Measurements from ENCODE around the gene ST6GALNAC3. TPM values are rescaled to one million over a fixed set of nuclear protein-coding genes. Genes with fewer than 3 reads are reported as not detected.
"Not testable (repeated sequence)": the region's sequence is repeated elsewhere in the genome, so short reads cannot be mapped to it uniquely, and the experiment has no call there.

The ST6GALNAC3 gene
- total RNA-seq, 2 donors from 2014 or later, result 0.28 TPM; not detected in 1

- no peak overlapping the region for H3K4me3 Mint-ChIP-seq
These were observed 28.5 kb downstream of the ST6GALNAC3 start for GRCh38 chr1:76103034-76103433.

GRCh38 chr1:76105372-76105771, 30.8 kb downstream of the ST6GALNAC3 start:
- Mint-ChIP-seq H3K27me3 (peaks cover 9 to 42% of the 10 kb centered on the region in 2 donors), H3K4me3 (no peak overlapping the region), H3K9me3 (no peaks in the 10 kb centered on the region), H3K36me3 (no peaks in the 10 kb centered on the region), H3K27ac (no peak overlapping the region), H3K4me1 (ENCODE audit: low read depth in 2 of 2) (peaks cover 11 to 12% of the 10 kb centered on the region in 2 donors)
- no peak for DNase-seq (ENCODE audit: low spot score)
- peak in 1 of 2 donors; percentile 31 for ATAC-seq

More at GRCh38 chr1:76103034-76103433, 28.5 kb downstream of the ST6GALNAC3 start:
- peaks cover 8 to 44% of the 10 kb centered on the region in 2 donors for H3K27me3 Mint-ChIP-seq
- no peaks in the 10 kb centered on the region for H3K36me3 Mint-ChIP-seq
- ATAC-seq (no peak), DNase-seq (ENCODE audit: low spot score) (no peak)
- no peaks in the 10 kb centered on the region for H3K9me3 Mint-ChIP-seq
- no peak overlapping the region for H3K27ac Mint-ChIP-seq
- H3K4me1 Mint-ChIP-seq (ENCODE audit: low read depth in 2 of 2), result peaks cover 11 to 12% of the 10 kb centered on the region in 2 donors

- no peak overlapping the region for H3K4me3 Mint-ChIP-seq
- peaks cover 11 to 12% of the 10 kb centered on the region in 2 donors for H3K4me1 Mint-ChIP-seq (ENCODE audit: low read depth in 2 of 2)
- DNase-seq (ENCODE audit: low spot score), result no peak
These were observed 31.7 kb downstream of the ST6GALNAC3 start for GRCh38 chr1:76106251-76106650.

GRCh38 chr1:76106719-76107235, 32.2 kb downstream of the ST6GALNAC3 start:
- Mint-ChIP-seq H3K4me3 (no peak overlapping the region), H3K9me3 (no peaks in the 10 kb centered on the region), H3K27ac (no peak overlapping the region), H3K27me3 (peaks cover 9 to 38% of the 10 kb centered on the region in 2 donors), H3K36me3 (no peaks in the 10 kb centered on the region), H3K4me1 (ENCODE audit: low read depth in 2 of 2) (peaks cover 11 to 12% of the 10 kb centered on the region in 2 donors)
- no peak for ATAC-seq
- DNase-seq (ENCODE audit: low spot score), result no peak

More at GRCh38 chr1:76106251-76106650, 31.7 kb downstream of the ST6GALNAC3 start:
- Mint-ChIP-seq H3K27ac (no peak overlapping the region), H3K9me3 (no peaks in the 10 kb centered on the region), H3K27me3 (peaks cover 9 to 43% of the 10 kb centered on the region in 2 donors), H3K36me3 (no peaks in the 10 kb centered on the region)
- no peak for ATAC-seq

- no peak for DNase-seq (ENCODE audit: low spot score)
- peaks cover 0 to 3% of the 10 kb centered on the region in 2 donors for H3K4me1 Mint-ChIP-seq (ENCODE audit: low read depth in 2 of 2)
- H3K36me3 Mint-ChIP-seq, result no peaks in the 10 kb centered on the region
- H3K27me3 Mint-ChIP-seq, result peaks cover 6 to 23% of the 10 kb centered on the region in 2 donors
- H3K27ac Mint-ChIP-seq, result no peak overlapping the region
- H3K4me3 Mint-ChIP-seq, result no peak overlapping the region
- no peak for ATAC-seq
- no peaks in the 10 kb centered on the region for H3K9me3 Mint-ChIP-seq
These were observed 34.9 kb downstream of the ST6GALNAC3 start for GRCh38 chr1:76109404-76109803.

GRCh38 chr1:76109901-76110560, 35.5 kb downstream of the ST6GALNAC3 start:
- DNase-seq (ENCODE audit: low spot score) (no peak), ATAC-seq (peak in 1 of 2 donors; percentile 57)
- H3K9me3 Mint-ChIP-seq, result no peaks in the 10 kb centered on the region
- peaks cover 8 to 23% of the 10 kb centered on the region in 2 donors for H3K27me3 Mint-ChIP-seq
- H3K4me3 Mint-ChIP-seq, result no peak overlapping the region
- peaks cover 0 to 3% of the 10 kb centered on the region in 2 donors for H3K4me1 Mint-ChIP-seq (ENCODE audit: low read depth in 2 of 2)
- H3K27ac Mint-ChIP-seq, result no peak overlapping the region
- no peaks in the 10 kb centered on the region for H3K36me3 Mint-ChIP-seq

- Mint-ChIP-seq H3K4me1 (ENCODE audit: low read depth in 2 of 2) (no peaks in the 10 kb centered on the region), H3K4me3 (no peak overlapping the region), H3K27ac (no peak overlapping the region), H3K9me3 (no peaks in the 10 kb centered on the region), H3K27me3 (peaks cover 10 to 23% of the 10 kb centered on the region in 2 donors), H3K36me3 (no peaks in the 10 kb centered on the region)
- DNase-seq (ENCODE audit: low spot score) (no peak), ATAC-seq (no peak)
These were observed 36.1 kb downstream of the ST6GALNAC3 start for GRCh38 chr1:76110666-76111065.

- H3K9me3 Mint-ChIP-seq; H3K27ac Mint-ChIP-seq; H3K4me3 Mint-ChIP-seq; DNase-seq (ENCODE audit: low spot score); ATAC-seq; H3K4me1 Mint-ChIP-seq (ENCODE audit: low read depth in 2 of 2); H3K36me3 Mint-ChIP-seq: not testable (repeated sequence)
- H3K27me3 Mint-ChIP-seq, result peaks cover 10 to 13% of the 10 kb centered on the region in 2 donors
These were observed 37.8 kb downstream of the ST6GALNAC3 start for GRCh38 chr1:76112321-76112720.

- Mint-ChIP-seq H3K4me3 (no peak overlapping the region), H3K9me3 (no peaks in the 10 kb centered on the region), H3K27me3 (peaks cover 6 to 10% of the 10 kb centered on the region in 2 donors), H3K27ac (no peak overlapping the region), H3K36me3 (no peaks in the 10 kb centered on the region), H3K4me1 (ENCODE audit: low read depth in 2 of 2) (no peaks in the 10 kb centered on the region)
- DNase-seq (ENCODE audit: low spot score) (no peak), ATAC-seq (no peak)
These were observed 38.9 kb downstream of the ST6GALNAC3 start for GRCh38 chr1:76113446-76113845.

- H3K27me3 Mint-ChIP-seq, result peaks cover 6 to 8% of the 10 kb centered on the region in 2 donors
- no peak overlapping the region for H3K27ac Mint-ChIP-seq
- ATAC-seq (no peak), DNase-seq (ENCODE audit: low spot score) (no peak)
- H3K9me3 Mint-ChIP-seq, result no peaks in the 10 kb centered on the region
- H3K36me3 Mint-ChIP-seq, result no peaks in the 10 kb centered on the region
- H3K4me1 Mint-ChIP-seq (ENCODE audit: low read depth in 2 of 2), result no peaks in the 10 kb centered on the region
- no peak overlapping the region for H3K4me3 Mint-ChIP-seq
These were observed 40.6 kb downstream of the ST6GALNAC3 start for GRCh38 chr1:76115171-76115570.

GRCh38 chr1:76121850-76122249, 47.3 kb downstream of the ST6GALNAC3 start:
- DNase-seq (ENCODE audit: low spot score) (no peak), ATAC-seq (no peak)
- H3K36me3 Mint-ChIP-seq, result no peaks in the 10 kb centered on the region
- peaks cover 0 to 2% of the 10 kb centered on the region in 2 donors for H3K4me1 Mint-ChIP-seq (ENCODE audit: low read depth in 2 of 2)
- H3K27me3 Mint-ChIP-seq, result peaks cover 6 to 15% of the 10 kb centered on the region in 2 donors
- no peak overlapping the region for H3K4me3 Mint-ChIP-seq
- no peak overlapping the region for H3K27ac Mint-ChIP-seq
- H3K9me3 Mint-ChIP-seq, result no peaks in the 10 kb centered on the region

- no peaks in the 10 kb centered on the region for H3K9me3 Mint-ChIP-seq
- no peak overlapping the region for H3K4me3 Mint-ChIP-seq
- DNase-seq (ENCODE audit: low spot score), result no peak
- H3K27ac Mint-ChIP-seq, result no peak overlapping the region
- ATAC-seq, result no peak
- peaks cover 0 to 2% of the 10 kb centered on the region in 2 donors for H3K4me1 Mint-ChIP-seq (ENCODE audit: low read depth in 2 of 2)
- H3K36me3 Mint-ChIP-seq, result no peaks in the 10 kb centered on the region
- H3K27me3 Mint-ChIP-seq, result peaks cover 6 to 17% of the 10 kb centered on the region in 2 donors
These were observed 47.7 kb downstream of the ST6GALNAC3 start for GRCh38 chr1:76122271-76122670.

GRCh38 chr1:76123411-76124064, 49.0 kb downstream of the ST6GALNAC3 start:
- peaks cover 6 to 17% of the 10 kb centered on the region in 2 donors for H3K27me3 Mint-ChIP-seq
- not testable (repeated sequence) for H3K36me3 Mint-ChIP-seq; H3K27ac Mint-ChIP-seq; H3K4me3 Mint-ChIP-seq; DNase-seq (ENCODE audit: low spot score); H3K4me1 Mint-ChIP-seq (ENCODE audit: low read depth in 2 of 2); ATAC-seq; H3K9me3 Mint-ChIP-seq

GRCh38 chr1:76124196-76124595, 49.6 kb downstream of the ST6GALNAC3 start:
- DNase-seq (ENCODE audit: low spot score) (no peak), ATAC-seq (no peak)
- Mint-ChIP-seq H3K4me3 (no peak overlapping the region), H3K9me3 (no peaks in the 10 kb centered on the region), H3K4me1 (ENCODE audit: low read depth in 2 of 2) (peaks cover 0 to 2% of the 10 kb centered on the region in 2 donors), H3K27me3 (peaks cover 6 to 17% of the 10 kb centered on the region in 2 donors), H3K27ac (no peak overlapping the region), H3K36me3 (no peaks in the 10 kb centered on the region)
